Measurements from ENCODE around the gene KCNJ15.

- TF ChIP-seq RNF2 (IDR thresholded peaks at IDR 0.05; ENCODE audit: borderline replicate concordance, low read depth) (no peak), CTCF (IDR thresholded peaks at IDR 0.05) (no peak), USF2 (IDR thresholded peaks at IDR 0.05) (no peak), POLR2A (IDR thresholded peaks at IDR 0.05; ENCODE audit: low read length) (no peak), RFX5 (IDR thresholded peaks at IDR 0.05) (no peak), RCOR1 (IDR thresholded peaks at IDR 0.05; ENCODE audit: low read depth, low read length) (no peak), FOXS1 (CRISPR knock-in tag; IDR thresholded peaks at IDR 0.05) (no peak), EP300 (IDR thresholded peaks at IDR 0.05) (no peak), MAX (IDR thresholded peaks at IDR 0.05) (no peak), CBX2 (IDR thresholded peaks at IDR 0.05; ENCODE audit: borderline replicate concordance, low read depth) (no peak), JUN (IDR thresholded peaks at IDR 0.05) (no peak), JUNB (IDR thresholded peaks at IDR 0.05) (no peak), KDM5A (IDR thresholded peaks at IDR 0.05) (no peak), RAD21 (conservative IDR thresholded peaks at IDR 0.05 in 1 of 2, IDR thresholded peaks at IDR 0.05 in 1 of 2) (no peak)
These were observed 14.7 kb upstream of the KCNJ15 start for GRCh38 chr21:38242061-38242460.
